Measurements from ENCODE around the gene STYX. TPM values are rescaled to one million over a fixed set of nuclear protein-coding genes. Genes with fewer than 3 reads are reported as not detected.

The STYX gene
- total RNA-seq, 1 donor from 2014 or later: 13.6 TPM

DNA sequence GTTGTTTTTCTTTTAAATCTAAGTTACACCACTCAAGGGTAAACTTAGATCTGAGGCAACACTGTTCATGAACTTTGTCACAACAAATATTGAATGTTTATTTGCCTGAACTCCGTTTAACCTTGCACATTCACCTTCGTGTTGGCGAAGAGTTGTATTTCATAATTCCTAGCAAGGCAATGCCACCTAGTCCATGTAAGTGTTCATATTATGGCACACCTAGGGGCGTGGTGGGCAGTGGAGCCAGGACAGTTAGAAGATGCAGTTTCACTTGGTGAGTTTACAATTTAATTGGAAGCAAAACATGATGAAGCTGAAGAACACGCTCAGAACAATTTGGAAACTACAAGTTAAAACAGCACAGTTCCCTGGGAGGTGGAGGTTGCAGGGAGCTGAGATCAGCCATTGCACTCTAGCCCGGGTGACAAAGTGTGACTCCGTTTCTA lies 91.9 kb downstream of the STYX start:
- Mint-ChIP-seq H3K27ac (no peak overlapping the region), H3K27me3 (no peaks in the 10 kb centered on the region), H3K36me3 (ENCODE audit: insufficient read depth) (no peaks in the 10 kb centered on the region), H3K4me1 (ENCODE audit: low read depth) (no peaks in the 10 kb centered on the region), H3K4me3 (ENCODE audit: low read depth) (no peak overlapping the region), H3K9me3 (ENCODE audit: low read depth) (no peaks in the 10 kb centered on the region)
- TF ChIP-seq, protein P1, sequence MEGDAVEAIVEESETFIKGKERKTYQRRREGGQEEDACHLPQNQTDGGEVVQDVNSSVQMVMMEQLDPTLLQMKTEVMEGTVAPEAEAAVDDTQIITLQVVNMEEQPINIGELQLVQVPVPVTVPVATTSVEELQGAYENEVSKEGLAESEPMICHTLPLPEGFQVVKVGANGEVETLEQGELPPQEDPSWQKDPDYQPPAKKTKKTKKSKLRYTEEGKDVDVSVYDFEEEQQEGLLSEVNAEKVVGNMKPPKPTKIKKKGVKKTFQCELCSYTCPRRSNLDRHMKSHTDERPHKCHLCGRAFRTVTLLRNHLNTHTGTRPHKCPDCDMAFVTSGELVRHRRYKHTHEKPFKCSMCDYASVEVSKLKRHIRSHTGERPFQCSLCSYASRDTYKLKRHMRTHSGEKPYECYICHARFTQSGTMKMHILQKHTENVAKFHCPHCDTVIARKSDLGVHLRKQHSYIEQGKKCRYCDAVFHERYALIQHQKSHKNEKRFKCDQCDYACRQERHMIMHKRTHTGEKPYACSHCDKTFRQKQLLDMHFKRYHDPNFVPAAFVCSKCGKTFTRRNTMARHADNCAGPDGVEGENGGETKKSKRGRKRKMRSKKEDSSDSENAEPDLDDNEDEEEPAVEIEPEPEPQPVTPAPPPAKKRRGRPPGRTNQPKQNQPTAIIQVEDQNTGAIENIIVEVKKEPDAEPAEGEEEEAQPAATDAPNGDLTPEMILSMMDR (IDR thresholded peaks at IDR 0.05; ENCODE audit: unreplicated experiment): no peak
- DNase-seq (ENCODE audit: low spot score, unreplicated experiment): no peak

DNA sequence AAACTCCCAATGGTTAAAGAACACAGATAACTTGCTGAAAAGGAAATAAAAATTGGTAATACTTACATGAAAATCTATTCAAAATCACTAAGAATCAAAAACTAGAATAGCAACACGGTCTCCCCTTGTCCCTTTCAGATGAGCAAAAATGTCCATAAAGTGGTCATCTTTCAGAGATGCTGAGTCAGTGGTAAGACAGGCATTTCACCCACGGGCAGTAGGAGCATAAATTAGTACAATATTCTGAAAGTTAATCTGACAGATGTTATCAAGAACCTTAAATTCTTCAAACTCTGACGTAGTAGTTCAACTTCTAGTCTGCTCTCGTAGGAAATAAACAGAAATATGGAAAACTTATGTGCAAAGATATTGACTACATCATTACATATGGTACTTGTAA lies 94.5 kb downstream of the STYX start:
- H3K4me1 Mint-ChIP-seq (ENCODE audit: low read depth): peaks cover 1% of the 10 kb centered on the region
- no peak overlapping the region for H3K27ac Mint-ChIP-seq
- no peaks in the 10 kb centered on the region for H3K27me3 Mint-ChIP-seq
- DNase-seq (ENCODE audit: low spot score, unreplicated experiment): no peak
- H3K36me3 Mint-ChIP-seq (ENCODE audit: insufficient read depth): no peaks in the 10 kb centered on the region
- no peaks in the 10 kb centered on the region for H3K9me3 Mint-ChIP-seq (ENCODE audit: low read depth)
- no peak overlapping the region for H3K4me3 Mint-ChIP-seq (ENCODE audit: low read depth)
- TF ChIP-seq, protein P1 (IDR thresholded peaks at IDR 0.05; ENCODE audit: unreplicated experiment): no peak

Other genes with a start within 250 kb of the STYX start
- gene TXNDC16, start 177.7 kb upstream of the STYX start, total RNA-seq: 18.9 and 25.0 TPM in 2 replicates
- gene GPR137C, start 177.3 kb upstream of the STYX start, total RNA-seq: 8.7 and 10.1 TPM in 2 replicates
- gene ERO1A, start 34.6 kb upstream of the STYX start, total RNA-seq: 46.9 and 51.0 TPM in 2 replicates
- 113 and 119 TPM in 2 replicates for gene PSMC6, start 23.0 kb upstream of the STYX start, total RNA-seq
- 19.9 and 25.3 TPM in 2 replicates for gene GNPNAT1, start 61.4 kb downstream of the STYX start, total RNA-seq
- 44.4 and 52.8 TPM in 2 replicates for gene FERMT2, start 220.9 kb downstream of the STYX start, total RNA-seq

Data from progenitor cell of endocrine pancreas (in vitro differentiated cells).